ENCODE data around the gene S100PBP. TPM values are rescaled to one million over a fixed set of nuclear protein-coding genes. Genes with fewer than 3 reads are reported as not detected.

Gene S100PBP
- total and polyA plus RNA-seq, 2 of the 13 experiments (the other 11 are each of a cell fraction or from before 2014, with no cell fraction given), result 20.4 to 26.1 TPM

DNA sequence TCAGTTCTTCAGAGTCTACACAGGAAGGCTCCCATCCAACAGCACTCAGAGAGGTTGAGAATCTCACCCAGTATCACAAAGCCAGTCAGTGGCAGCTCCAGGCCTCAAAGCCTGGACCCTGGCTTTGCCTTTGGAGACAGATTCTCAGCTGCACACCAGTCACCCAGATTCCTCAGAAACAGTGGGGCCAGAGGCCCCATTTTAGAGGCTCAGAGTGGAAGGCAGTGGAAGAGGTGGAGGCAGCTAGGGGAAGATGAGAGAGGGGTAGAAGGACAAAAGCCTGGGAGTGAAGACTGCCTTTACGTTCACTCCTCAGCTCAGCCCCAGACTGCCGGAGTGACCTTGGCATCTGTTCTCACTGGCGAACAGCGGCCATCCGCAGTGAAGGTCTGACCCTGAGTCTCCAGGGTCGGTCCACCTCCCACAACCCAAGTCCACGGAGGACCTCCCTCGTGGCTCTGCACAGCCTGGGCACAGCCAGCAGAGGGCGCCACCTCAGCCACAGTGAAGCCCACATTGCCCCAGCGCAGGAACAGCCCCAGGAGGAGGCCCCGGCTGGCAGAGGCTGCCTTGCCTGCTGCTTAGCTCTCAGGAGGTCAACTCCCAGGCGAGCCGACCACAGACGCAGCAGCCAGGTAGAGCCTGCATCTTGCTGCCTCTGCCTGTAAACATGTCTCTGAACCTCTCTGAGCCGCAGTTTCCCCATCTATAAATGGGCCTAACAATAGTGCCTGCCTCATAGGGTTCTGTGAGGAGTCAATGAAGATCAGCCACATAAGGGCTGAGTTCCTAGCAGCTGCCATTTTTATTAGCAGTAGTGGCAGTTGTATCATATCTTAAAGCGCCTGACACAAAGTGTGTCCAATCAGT, 59.1 kb downstream of the S100PBP start (continued):
- TF ChIP-seq, protein P1, sequence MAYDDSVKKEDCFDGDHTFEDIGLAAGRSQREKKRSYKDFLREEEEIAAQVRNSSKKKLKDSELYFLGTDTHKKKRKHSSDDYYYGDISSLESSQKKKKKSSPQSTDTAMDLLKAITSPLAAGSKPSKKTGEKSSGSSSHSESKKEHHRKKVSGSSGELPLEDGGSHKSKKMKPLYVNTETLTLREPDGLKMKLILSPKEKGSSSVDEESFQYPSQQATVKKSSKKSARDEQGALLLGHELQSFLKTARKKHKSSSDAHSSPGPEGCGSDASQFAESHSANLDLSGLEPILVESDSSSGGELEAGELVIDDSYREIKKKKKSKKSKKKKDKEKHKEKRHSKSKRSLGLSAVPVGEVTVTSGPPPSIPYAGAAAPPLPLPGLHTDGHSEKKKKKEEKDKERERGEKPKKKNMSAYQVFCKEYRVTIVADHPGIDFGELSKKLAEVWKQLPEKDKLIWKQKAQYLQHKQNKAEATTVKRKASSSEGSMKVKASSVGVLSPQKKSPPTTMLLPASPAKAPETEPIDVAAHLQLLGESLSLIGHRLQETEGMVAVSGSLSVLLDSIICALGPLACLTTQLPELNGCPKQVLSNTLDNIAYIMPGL (CRISPR knock-in tag; IDR thresholded peaks at IDR 0.05; ENCODE audit: borderline replicate concordance in 1 of 2, low read depth in 1 of 2), result 0 out of 4 replicates have a peak, but pooled peaks of 1 of the 2 experiments have one; percentile 31
- TF ChIP-seq SMAD3 (CRISPR knock-in tag; IDR thresholded peaks at IDR 0.05) (0 out of 2 replicates have a peak, but pooled peaks have one; percentile 25), LCORL (IDR thresholded peaks at IDR 0.05) (no peak), LCORL (CRISPR knock-in tag; IDR thresholded peaks at IDR 0.05) (peak; percentile 23; the same call in 1 of the 2 replicates), ZKSCAN8 (CRISPR knock-in tag; IDR thresholded peaks at IDR 0.05; ENCODE audit: borderline replicate concordance) (no peak), ZNF350 (CRISPR knock-in tag; IDR thresholded peaks at IDR 0.05; ENCODE audit: borderline replicate concordance, low read depth) (0 out of 2 replicates have a peak, but pooled peaks have one; percentile 22), ZNF839 (CRISPR knock-in tag; IDR thresholded peaks at IDR 0.05; ENCODE audit: borderline replicate concordance) (peak; percentile 51; the same call in 1 of the 2 replicates), ZNF619 (CRISPR knock-in tag; IDR thresholded peaks at IDR 0.05) (0 out of 2 replicates have a peak, but pooled peaks have one; percentile 46), GABPB1 (CRISPR knock-in tag; IDR thresholded peaks at IDR 0.05) (peak; percentile 36; the same call in 1 of the 2 replicates), FOXA3 (CRISPR knock-in tag; IDR thresholded peaks at IDR 0.05) (0 out of 2 replicates have a peak, but pooled peaks have one; percentile 22), SMC3 (IDR thresholded peaks at IDR 0.05; ENCODE audit: low read length) (peak; percentile 21; the same call in 1 of the 2 replicates), RXRA (CRISPR knock-in tag; IDR thresholded peaks at IDR 0.05) (peak; percentile 44; the same call in 1 of the 2 replicates), ERF (CRISPR knock-in tag; IDR thresholded peaks at IDR 0.05) (peak; percentile 16; the same call in 1 of the 2 replicates), MXD4 (CRISPR knock-in tag; IDR thresholded peaks at IDR 0.05) (no peak), BORCS8-MEF2B (CRISPR knock-in tag; IDR thresholded peaks at IDR 0.05) (0 out of 2 replicates have a peak, but pooled peaks have one; percentile 14), HNRNPL (IDR thresholded peaks at IDR 0.05; ENCODE audit: low read depth, low read length) (peak; percentile 93)
- TF ChIP-seq, protein P2, sequence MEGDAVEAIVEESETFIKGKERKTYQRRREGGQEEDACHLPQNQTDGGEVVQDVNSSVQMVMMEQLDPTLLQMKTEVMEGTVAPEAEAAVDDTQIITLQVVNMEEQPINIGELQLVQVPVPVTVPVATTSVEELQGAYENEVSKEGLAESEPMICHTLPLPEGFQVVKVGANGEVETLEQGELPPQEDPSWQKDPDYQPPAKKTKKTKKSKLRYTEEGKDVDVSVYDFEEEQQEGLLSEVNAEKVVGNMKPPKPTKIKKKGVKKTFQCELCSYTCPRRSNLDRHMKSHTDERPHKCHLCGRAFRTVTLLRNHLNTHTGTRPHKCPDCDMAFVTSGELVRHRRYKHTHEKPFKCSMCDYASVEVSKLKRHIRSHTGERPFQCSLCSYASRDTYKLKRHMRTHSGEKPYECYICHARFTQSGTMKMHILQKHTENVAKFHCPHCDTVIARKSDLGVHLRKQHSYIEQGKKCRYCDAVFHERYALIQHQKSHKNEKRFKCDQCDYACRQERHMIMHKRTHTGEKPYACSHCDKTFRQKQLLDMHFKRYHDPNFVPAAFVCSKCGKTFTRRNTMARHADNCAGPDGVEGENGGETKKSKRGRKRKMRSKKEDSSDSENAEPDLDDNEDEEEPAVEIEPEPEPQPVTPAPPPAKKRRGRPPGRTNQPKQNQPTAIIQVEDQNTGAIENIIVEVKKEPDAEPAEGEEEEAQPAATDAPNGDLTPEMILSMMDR (CRISPR knock-in tag; IDR thresholded peaks at IDR 0.05), result peak; percentile 92
- TF ChIP-seq, protein P3, sequence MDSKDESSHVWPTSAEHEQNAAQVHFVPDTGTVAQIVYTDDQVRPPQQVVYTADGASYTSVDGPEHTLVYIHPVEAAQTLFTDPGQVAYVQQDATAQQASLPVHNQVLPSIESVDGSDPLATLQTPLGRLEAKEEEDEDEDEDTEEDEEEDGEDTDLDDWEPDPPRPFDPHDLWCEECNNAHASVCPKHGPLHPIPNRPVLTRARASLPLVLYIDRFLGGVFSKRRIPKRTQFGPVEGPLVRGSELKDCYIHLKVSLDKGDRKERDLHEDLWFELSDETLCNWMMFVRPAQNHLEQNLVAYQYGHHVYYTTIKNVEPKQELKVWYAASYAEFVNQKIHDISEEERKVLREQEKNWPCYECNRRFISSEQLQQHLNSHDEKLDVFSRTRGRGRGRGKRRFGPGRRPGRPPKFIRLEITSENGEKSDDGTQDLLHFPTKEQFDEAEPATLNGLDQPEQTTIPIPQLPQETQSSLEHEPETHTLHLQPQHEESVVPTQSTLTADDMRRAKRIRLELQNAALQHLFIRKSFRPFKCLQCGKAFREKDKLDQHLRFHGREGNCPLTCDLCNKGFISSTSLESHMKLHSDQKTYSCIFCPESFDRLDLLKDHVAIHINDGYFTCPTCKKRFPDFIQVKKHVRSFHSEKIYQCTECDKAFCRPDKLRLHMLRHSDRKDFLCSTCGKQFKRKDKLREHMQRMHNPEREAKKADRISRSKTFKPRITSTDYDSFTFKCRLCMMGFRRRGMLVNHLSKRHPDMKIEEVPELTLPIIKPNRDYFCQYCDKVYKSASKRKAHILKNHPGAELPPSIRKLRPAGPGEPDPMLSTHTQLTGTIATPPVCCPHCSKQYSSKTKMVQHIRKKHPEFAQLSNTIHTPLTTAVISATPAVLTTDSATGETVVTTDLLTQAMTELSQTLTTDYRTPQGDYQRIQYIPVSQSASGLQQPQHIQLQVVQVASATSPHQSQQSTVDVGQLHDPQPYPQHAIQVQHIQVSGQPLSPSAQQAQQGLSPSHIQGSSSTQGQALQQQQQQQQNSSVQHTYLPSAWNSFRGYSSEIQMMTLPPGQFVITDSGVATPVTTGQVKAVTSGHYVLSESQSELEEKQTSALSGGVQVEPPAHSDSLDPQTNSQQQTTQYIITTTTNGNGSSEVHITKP (CRISPR knock-in tag; IDR thresholded peaks at IDR 0.05; ENCODE audit: low read depth), result no peak
- TF ChIP-seq, protein P4, sequence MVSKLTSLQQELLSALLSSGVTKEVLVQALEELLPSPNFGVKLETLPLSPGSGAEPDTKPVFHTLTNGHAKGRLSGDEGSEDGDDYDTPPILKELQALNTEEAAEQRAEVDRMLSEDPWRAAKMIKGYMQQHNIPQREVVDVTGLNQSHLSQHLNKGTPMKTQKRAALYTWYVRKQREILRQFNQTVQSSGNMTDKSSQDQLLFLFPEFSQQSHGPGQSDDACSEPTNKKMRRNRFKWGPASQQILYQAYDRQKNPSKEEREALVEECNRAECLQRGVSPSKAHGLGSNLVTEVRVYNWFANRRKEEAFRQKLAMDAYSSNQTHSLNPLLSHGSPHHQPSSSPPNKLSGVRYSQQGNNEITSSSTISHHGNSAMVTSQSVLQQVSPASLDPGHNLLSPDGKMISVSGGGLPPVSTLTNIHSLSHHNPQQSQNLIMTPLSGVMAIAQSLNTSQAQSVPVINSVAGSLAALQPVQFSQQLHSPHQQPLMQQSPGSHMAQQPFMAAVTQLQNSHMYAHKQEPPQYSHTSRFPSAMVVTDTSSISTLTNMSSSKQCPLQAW (CRISPR knock-in tag; IDR thresholded peaks at IDR 0.05), result no peak
